Liver (tissue), 3 donors: Measurements from ENCODE around the gene HEATR5B.

Experiments
- ATF3 ChIP-seq: IDR thresholded peaks from 2 replicates; pipeline ENCODE4 v1.6.1; 2016; ENCODE audit warnings: antibody characterized with exemption
- CTCF ChIP-seq: fragments of 150-350 bp; IDR thresholded peaks from 2 replicates; pipeline ENCODE4 v1.5.1; 2017; ENCODE audit warnings: improper control_type of control experiment, low read depth, low read length; ENCODE audit not compliant: missing input control
- EGR1 ChIP-seq, 2 donors: IDR thresholded peaks; 2 replicates each; pipeline ENCODE4 v1.6.1; 2016 to 2018; ENCODE audit warnings: antibody characterized with exemption in 2 of 2, low read depth in 2 of 2
- HNF4A ChIP-seq, 2 donors: conservative IDR thresholded peaks; 2 replicates each; pipeline ENCODE4 v1.6.1; 2016; ENCODE audit warnings: antibody characterized with exemption in 2 of 2, mild to moderate bottlenecking in 2 of 2
- JUND ChIP-seq, 2 donors: IDR thresholded peaks; 2 replicates each; pipeline ENCODE4 v1.6.1; 2016; ENCODE audit warnings: antibody characterized with exemption in 2 of 2
- MAX ChIP-seq: IDR thresholded peaks from 2 replicates; pipeline ENCODE4 v1.6.1; 2016; ENCODE audit warnings: antibody characterized with exemption
- NR2F2 ChIP-seq: IDR thresholded peaks from 2 replicates; pipeline ENCODE4 v1.6.1; 2016; ENCODE audit warnings: antibody characterized with exemption
- RAD21 ChIP-seq, 2 donors: IDR thresholded peaks; 2 replicates each; pipeline ENCODE4 v1.6.1; 2016; ENCODE audit warnings: antibody characterized with exemption in 2 of 2, mild to moderate bottlenecking in 2 of 2
- REST ChIP-seq: IDR thresholded peaks from 2 replicates; pipeline ENCODE4 v1.6.1; 2016; ENCODE audit warnings: antibody characterized with exemption, mild to moderate bottlenecking
- RXRA ChIP-seq, 2 donors: IDR thresholded peaks; 2 replicates each; pipeline ENCODE4 v1.6.1; 2017 to 2018; ENCODE audit warnings: antibody characterized with exemption in 2 of 2, mild to moderate bottlenecking in 1 of 2
- SP1 ChIP-seq: IDR thresholded peaks from 2 replicates; pipeline ENCODE4 v1.6.1; 2018; ENCODE audit warnings: antibody characterized with exemption, mild to moderate bottlenecking
- TAF1 ChIP-seq: conservative IDR thresholded peaks from 2 replicates; pipeline ENCODE4 v1.6.1; 2016; ENCODE audit warnings: antibody characterized with exemption, mild to moderate bottlenecking
- ZBTB33 ChIP-seq: IDR thresholded peaks from 2 replicates; pipeline ENCODE4 v1.6.1; 2016; ENCODE audit warnings: antibody characterized with exemption
- donor health status: healthy.
- donor health status: healthy.

- TF ChIP-seq CTCF (no peak), JUND (IDR thresholded peaks at IDR 0.05) (no peak), ATF3 (no peak), HNF4A (conservative IDR thresholded peaks at IDR 0.05) (no peak), NR2F2 (no peak), RXRA (IDR thresholded peaks at IDR 0.05) (no peak), MAX (no peak), RAD21 (IDR thresholded peaks at IDR 0.05) (no peak), TAF1 (no peak), EGR1 (IDR thresholded peaks at IDR 0.05; ENCODE audit: low read depth in 2 of 2) (no peak), REST (no peak), ZBTB33 (no peak), SP1 (no peak)
Measured at GRCh38 chr2:37013315-37013641, 70.9 kb downstream of the HEATR5B start.
